Endothelial cell of umbilical vein (primary cell): ENCODE measurements around the gene SPO11. TPM values are rescaled to one million over a fixed set of nuclear protein-coding genes. Genes with fewer than 3 reads are reported as not detected.

Experiments used
- BruUV-seq: library from RNA; stranded (reverse); fragments of 400-500 nt; replicated peaks from 2 replicates; lab custom pipeline; 2021; lab: Mats Ljungman, UMichigan
- CTCF ChIA-PET: fragments of 300-600, 350-600 bp; sonication (Branson Sonifier 250); formaldehyde crosslinking; loops from one replicate; lab custom pipeline; 2021; ENCODE audit warnings: antibody characterized with exemption, inconsistent platforms; lab: Charles Lee
- POLR2A ChIA-PET: fragments of 300-600, 350-600 bp; sonication (Branson Sonifier 250); formaldehyde crosslinking; loops from one replicate; lab custom pipeline; 2021; ENCODE audit warnings: antibody characterized with exemption, inconsistent platforms; lab: Charles Lee
- DNase-seq: peaks from one replicate; pipeline ENCODE4 v3.0.0-alpha.2; 2011; ENCODE audit warnings: low read depth, low spot score
- FAIRE-seq: peaks from 2 replicates; lab custom pipeline; 2011; peaks lifted over from hg19 to GRCh38; lab: Jason Lieb, UNC
- H2AFZ ChIP-seq: 2 replicates; pipeline ENCODE4 v1.6.0; 2012; ENCODE audit warnings: low read depth, low read length, control low read depth, inconsistent platforms
- H3K27ac ChIP-seq: 2 replicates; pipeline ENCODE4 v1.5.1; 2011; ENCODE audit warnings: low read depth, mild to moderate bottlenecking, control low read depth, low read length, moderate library complexity; ENCODE audit not compliant: insufficient read depth
- H3K27me3 ChIP-seq, 2 experiments: 2 replicates each; pipeline versions ENCODE4 v1.6.0 to v1.6.1; 2011; ENCODE audit warnings: low read length in 2 of 2, mixed read lengths in 1 of 2; ENCODE audit not compliant: control insufficient read depth in 2 of 2, insufficient read depth in 2 of 2
- H3K36me3 ChIP-seq, 2 experiments: 2 replicates in 1 of 2; 3 replicates in 1 of 2; pipeline ENCODE4 v1.5.1; 2011; ENCODE audit warnings: low read length in 2 of 2, mild to moderate bottlenecking in 1 of 2, moderate library complexity in 1 of 2; ENCODE audit not compliant: control insufficient read depth in 2 of 2, insufficient read depth in 2 of 2; ENCODE audit errors: extremely low read depth in 1 of 2
- H3K4me1 ChIP-seq: 3 replicates; pipeline ENCODE4 v1.5.1; 2011; ENCODE audit warnings: mild to moderate bottlenecking, low read length; ENCODE audit not compliant: control insufficient read depth, insufficient read depth; ENCODE audit errors: extremely low read depth
- H3K4me2 ChIP-seq: 2 replicates; pipeline ENCODE4 v1.6.1; 2011; ENCODE audit warnings: low read length, control low read depth, mixed read lengths; ENCODE audit not compliant: insufficient read depth
- H3K4me3 ChIP-seq, 3 experiments: fragments of 200-600 bp in 1 of 3; sonication (generic), shearing (Covaris generic) in 1 of 3; replicated peaks in 1 of 3; 2 replicates each; pipeline ENCODE4 v1.5.1; 2011 to 2016; ENCODE audit warnings: control low read depth in 3 of 3, low read length in 3 of 3, mild to moderate bottlenecking in 2 of 3, inconsistent platforms in 1 of 3, low read depth in 1 of 3, moderate library complexity in 1 of 3; ENCODE audit not compliant: insufficient read depth in 1 of 3
- H3K79me2 ChIP-seq: 2 replicates; pipeline ENCODE4 v1.6.0; 2012; ENCODE audit warnings: low read length, inconsistent platforms; ENCODE audit not compliant: control insufficient read depth, insufficient read depth
- H3K9ac ChIP-seq: replicated peaks from 2 replicates; pipeline ENCODE3; 2011; ENCODE audit warnings: low read length, control low read depth; ENCODE audit not compliant: insufficient read depth; ENCODE audit errors: extremely low read depth
- H3K9me1 ChIP-seq: replicated peaks from 3 replicates; pipeline ENCODE4 v1.6.0; 2011; ENCODE audit warnings: mild to moderate bottlenecking, low read length; ENCODE audit not compliant: control insufficient read depth, insufficient read depth; ENCODE audit errors: extremely low read depth
- H3K9me3 ChIP-seq: replicated peaks from 2 replicates; pipeline ENCODE4 v1.5.1; 2012; ENCODE audit warnings: low read length, inconsistent platforms; ENCODE audit not compliant: control insufficient read depth, insufficient read depth
- H4K20me1 ChIP-seq: replicated peaks from 2 replicates; pipeline ENCODE3; 2011; ENCODE audit warnings: mild to moderate bottlenecking, low read length; ENCODE audit not compliant: control insufficient read depth, insufficient read depth; ENCODE audit errors: extremely low read depth
- CTCF ChIP-seq, 2 donors: IDR thresholded peaks; 1 replicate in 1 of 2; 2 replicates in 1 of 2; pipeline ENCODE4 v1.5.1; 2011; ENCODE audit warnings: low read length in 2 of 2, mild to moderate bottlenecking in 2 of 2, moderate library complexity in 2 of 2, control low read depth in 1 of 2, inconsistent platforms in 1 of 2, low read depth in 1 of 2; ENCODE audit not compliant: insufficient read depth in 1 of 2; ENCODE audit errors: extremely low read depth in 1 of 2
- EZH2 ChIP-seq: IDR thresholded peaks from 2 replicates; pipeline ENCODE4 v1.6.1; 2012; ENCODE audit warnings: borderline replicate concordance, low read depth, mild to moderate bottlenecking, moderate library complexity, low read length, inconsistent platforms; ENCODE audit not compliant: severe bottlenecking
- FOS ChIP-seq: IDR thresholded peaks from 2 replicates; pipeline ENCODE4 v1.6.1; 2011; ENCODE audit warnings: mild to moderate bottlenecking, low read length, moderate library complexity, borderline replicate concordance; ENCODE audit not compliant: insufficient read depth
- GATA2 ChIP-seq: IDR thresholded peaks from 2 replicates; pipeline ENCODE4 v1.7.0; 2011; ENCODE audit warnings: low read depth, mild to moderate bottlenecking, moderate library complexity, mixed read lengths, low read length; ENCODE audit not compliant: insufficient read length, insufficient read depth
- JUN ChIP-seq: IDR thresholded peaks from 2 replicates; pipeline ENCODE4 v1.6.1; 2011; ENCODE audit warnings: borderline replicate concordance, low read depth; ENCODE audit not compliant: insufficient read length, insufficient read depth
- MAX ChIP-seq: IDR thresholded peaks from 2 replicates; pipeline ENCODE4 v1.6.1; 2011; ENCODE audit not compliant: insufficient read depth, insufficient read length
- MYC ChIP-seq: IDR thresholded peaks from one replicate; pipeline ENCODE4 v1.6.1; 2011; ENCODE audit warnings: mild to moderate bottlenecking, low read depth, low read length
- POLR2A ChIP-seq: IDR thresholded peaks from 2 replicates; pipeline ENCODE4 v1.6.1; 2012; ENCODE audit warnings: low read depth, mild to moderate bottlenecking, control low read depth, low read length
- POLR2AphosphoS5 ChIP-seq: IDR thresholded peaks from 2 replicates; pipeline ENCODE4 v1.6.1; 2012; ENCODE audit warnings: low read depth, mild to moderate bottlenecking, control low read depth, low read length, moderate library complexity; ENCODE audit not compliant: insufficient read depth
- dilution Hi-C: fragments of 300-500 bp; cut with MboI; formaldehyde crosslinking; loops from one replicate; pipeline ENCODE4 v1.15.0; 2019; ENCODE audit warnings: low sequenced_read_pairs; ENCODE audit not compliant: extremely low pct_ligation_motif_present
- intact Hi-C: fragments of 100-400 bp; cut with micrococcal nuclease; formaldehyde crosslinking; loops from one replicate; pipeline ENCODE4 v1.10.0; 2022
- polyA plus RNA-seq, 4 experiments: library from polyadenylated mRNA; depleted of rRNA in 3 of 4; stranded (reverse) in 3 of 4; unstranded in 1 of 4; fragments of >200 nt; gene quantifications; 2 replicates each; pipeline versions ENCODE4 v1.2.1 to v1.2.3, GENCODE V29; 2011 to 2012; ENCODE audit warnings: missing spikeins in 1 of 4
- total RNA-seq: library from RNA; stranded (reverse); gene quantifications from 2 replicates; pipeline ENCODE4 v1.2.3, GENCODE V29; 2021

The SPO11 gene
- total and polyA plus RNA-seq, 2 donors (not counting 3 experiments of a cell fraction or from before 2014, with no cell fraction given), result not detected

GRCh38 chr20:57312138-57312537, 17.5 kb upstream of the SPO11 start:
- POLR2A ChIA-PET, result no interaction called here
- Histone ChIP-seq H3K79me2 (no peaks in the 10 kb centered on the region), H3K9me3 (no peaks in the 10 kb centered on the region), H3K27me3 (no peaks in the 10 kb centered on the region), H3K27ac (no peak overlapping the region), H4K20me1 (no peaks in the 10 kb centered on the region), H3K4me1 (no peaks in the 10 kb centered on the region), H3K9ac (no peak overlapping the region), H2AFZ (no peak overlapping the region), H3K4me3 (no peak overlapping the region), H3K4me2 (no peak overlapping the region), H3K9me1 (no peaks in the 10 kb centered on the region), H3K36me3 (no peaks in the 10 kb centered on the region)
- intact Hi-C loops (no loop called here), dilution Hi-C loops (no loop called here)
- TF ChIP-seq MAX (no peak), POLR2A (no peak), FOS (no peak), JUN (no peak), EZH2 (no peak), POLR2AphosphoS5 (no peak), CTCF (IDR thresholded peaks at IDR 0.05; ENCODE audit: extremely low read depth in 1 of 2, insufficient read depth in 1 of 2, low read depth in 1 of 2, low read length in 2 of 2) (no peak), MYC (no peak), GATA2 (no peak)
- CTCF ChIA-PET, result no interaction called here
- no peak for DNase-seq
- no peak for FAIRE-seq
- no TSS peak for BruUV-seq
